HuH-7.5 (cell line): ENCODE measurements around the gene WDPCP.
"Not testable (repeated sequence)": the region's sequence is repeated elsewhere in the genome, so short reads cannot be mapped to it uniquely, and the experiment has no call there.

ENCODE experiments used
- DNase-seq: peaks from one replicate; pipeline ENCODE4 v3.0.0; 2011; ENCODE audit warnings: low spot score

WDPCP gene

DNA sequence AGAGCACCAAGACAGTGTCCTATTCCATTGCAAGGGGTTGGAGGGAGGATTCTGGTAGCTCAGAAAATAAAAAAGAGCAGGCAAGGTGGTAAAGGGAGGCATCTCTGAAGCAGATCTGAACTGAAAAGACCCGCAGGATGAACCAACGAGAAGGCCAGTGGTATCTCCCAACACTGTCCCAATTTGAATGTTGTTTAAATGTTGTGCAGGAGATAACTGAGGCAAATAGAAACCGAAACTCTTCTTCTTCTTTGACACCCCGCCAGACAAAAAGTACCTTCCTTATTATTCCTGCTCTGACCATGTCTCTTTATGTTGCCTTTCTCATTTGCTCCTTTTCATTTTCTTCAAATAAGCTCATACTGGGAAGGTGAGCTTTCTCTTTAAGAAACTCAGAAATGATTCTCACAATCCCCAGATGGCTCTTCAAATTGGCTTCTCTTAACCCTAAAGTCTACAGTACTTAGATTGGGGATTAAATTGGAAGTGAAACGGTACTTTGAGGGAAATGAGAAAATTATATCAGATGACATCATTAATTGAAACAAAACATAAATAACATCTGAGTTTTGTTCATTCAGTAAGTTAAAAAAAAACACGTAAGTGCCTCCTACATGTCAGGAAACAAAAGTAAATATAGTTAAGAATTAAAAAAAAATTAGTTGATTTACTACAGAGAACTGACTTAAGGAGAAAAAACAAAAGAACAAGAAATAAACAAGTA is 143.6 kb downstream of the WDPCP start:
- DNase-seq: no peak

DNA sequence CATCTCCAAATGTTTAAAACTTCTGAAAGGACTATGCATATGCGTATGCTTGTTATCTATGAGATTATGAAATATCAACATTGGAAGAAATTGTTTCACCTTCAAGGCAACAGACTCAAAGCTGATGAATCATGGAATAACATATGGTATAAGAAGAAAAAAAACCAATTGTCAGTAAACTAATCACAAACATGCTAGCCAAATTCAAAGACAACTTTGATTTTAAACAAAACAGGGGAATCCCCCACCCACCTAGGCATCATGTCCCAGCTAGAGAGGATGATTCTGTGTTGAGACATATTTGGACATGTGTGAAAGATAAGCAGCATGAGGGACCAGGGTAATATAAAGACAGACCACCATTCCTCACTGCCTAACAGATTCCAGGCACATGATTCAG is 147.7 kb downstream of the WDPCP start:
- no peak for DNase-seq

DNA sequence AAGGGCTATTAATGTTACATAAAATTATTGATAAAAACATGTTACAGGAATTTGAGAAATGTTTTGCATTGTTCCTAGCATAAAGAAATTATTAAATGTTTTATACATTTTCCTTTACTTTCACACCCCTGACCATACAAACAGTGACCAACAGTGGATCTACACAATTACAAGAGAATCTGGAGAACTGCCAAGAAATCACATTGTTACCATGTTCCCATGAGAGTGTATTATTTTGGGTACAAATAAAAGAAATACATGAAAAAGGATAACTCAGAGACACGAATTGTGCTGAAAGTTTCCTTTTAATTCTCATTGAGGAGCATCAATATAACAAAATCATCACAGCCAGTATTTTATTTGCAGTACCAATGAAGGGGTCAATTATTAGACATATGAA is 150.1 kb downstream of the WDPCP start:
- DNase-seq: no peak

DNA sequence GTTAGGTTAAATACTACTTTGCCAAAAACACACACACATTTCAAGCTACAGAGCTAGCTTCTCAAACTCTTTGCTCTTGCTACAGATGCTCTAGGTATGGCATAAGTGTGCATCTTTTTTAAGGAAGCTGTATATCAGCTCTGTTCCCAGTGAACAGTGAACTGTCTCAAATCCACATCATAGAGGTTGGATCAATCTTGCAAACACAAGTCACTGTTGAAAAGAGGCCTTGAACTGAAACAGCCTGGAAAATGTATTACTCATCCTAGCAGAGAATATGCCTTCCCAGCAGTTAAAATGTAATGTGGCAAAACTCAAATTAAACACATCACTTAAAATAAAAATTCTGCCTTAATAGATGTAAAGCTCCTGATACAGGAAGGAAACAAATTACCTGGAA is 151.8 kb downstream of the WDPCP start:
- no peak for DNase-seq

DNA sequence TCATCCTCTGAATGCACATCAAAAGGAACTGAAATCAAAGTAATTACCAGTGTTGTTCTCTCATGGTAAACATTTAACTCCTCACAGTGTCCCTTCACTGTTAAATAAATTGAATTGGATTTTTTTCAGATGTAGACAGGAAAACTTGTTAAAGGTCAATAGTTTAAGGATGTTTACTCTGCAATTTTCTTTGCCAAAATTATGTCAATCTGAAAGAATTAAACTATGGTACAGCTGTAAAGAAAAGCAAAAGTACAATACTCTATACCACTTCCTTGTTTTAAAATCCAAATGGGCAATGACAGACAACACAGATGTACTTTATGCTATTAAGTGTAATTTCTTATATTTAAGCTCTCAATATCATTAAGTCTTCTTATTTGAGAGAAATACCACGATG is 153.2 kb downstream of the WDPCP start:
- DNase-seq: no peak

DNA sequence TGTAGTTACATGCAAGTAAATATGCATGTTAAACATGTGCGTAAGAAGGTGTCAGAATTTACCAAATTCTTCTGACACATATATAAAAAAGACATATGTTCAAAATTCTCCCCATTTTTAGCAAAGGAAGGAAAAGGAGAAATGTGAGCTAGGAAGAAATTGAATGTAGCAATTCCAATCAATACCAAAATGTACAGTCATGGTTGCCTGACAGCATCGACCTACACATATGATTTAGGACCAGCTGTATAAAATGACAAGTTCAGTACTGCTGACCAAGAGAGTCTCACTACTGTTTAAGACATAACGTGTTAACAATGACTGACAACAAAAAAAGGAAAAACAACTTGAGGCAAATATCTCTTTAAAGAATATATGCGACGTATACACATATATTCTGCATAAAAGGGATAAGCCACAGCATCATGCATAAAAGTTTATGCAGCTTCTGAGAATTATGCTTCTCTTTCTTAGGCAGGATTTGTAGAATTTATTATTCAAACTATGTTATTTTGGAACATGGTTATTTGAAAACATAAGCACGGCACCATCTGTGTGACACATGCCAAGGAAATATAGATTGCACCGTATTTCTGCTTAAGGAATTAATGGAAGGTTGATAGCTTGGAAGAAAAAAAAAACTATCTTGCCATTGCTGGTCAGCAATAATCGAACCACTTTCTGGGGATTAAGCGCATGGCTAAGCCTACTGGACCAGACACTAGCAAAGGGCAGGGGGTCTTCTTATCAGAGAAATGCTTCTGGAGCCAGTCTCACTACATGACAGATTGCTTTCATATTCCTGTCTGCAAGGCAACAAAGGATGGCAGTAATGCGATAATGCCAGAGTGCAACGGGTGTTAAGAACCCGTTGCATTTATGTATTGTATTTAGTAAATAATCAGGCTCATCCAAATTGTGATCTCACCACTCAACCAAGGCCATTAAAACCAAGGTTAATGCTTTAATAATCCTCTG is 154.0 kb downstream of the WDPCP start:
- DNase-seq: no peak

DNA sequence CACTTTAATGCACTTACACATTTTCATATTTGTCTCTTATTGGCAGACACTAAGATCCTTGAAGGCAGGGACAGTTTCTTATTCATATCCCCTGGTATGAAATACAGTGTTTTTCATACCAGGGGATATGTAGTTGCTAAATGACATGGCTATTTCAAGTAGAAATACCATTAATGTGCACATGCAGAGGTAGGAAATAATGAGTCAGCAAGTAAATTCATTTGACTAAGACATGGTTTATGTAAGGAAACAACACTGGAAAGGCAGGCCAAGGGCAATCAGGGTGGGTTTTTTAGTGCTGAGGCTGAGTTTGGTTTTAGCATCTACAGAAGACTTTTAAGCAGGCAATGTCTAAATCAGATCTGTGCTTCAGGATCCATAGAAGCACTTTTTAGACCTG is 155.9 kb downstream of the WDPCP start:
- DNase-seq: no peak

DNA sequence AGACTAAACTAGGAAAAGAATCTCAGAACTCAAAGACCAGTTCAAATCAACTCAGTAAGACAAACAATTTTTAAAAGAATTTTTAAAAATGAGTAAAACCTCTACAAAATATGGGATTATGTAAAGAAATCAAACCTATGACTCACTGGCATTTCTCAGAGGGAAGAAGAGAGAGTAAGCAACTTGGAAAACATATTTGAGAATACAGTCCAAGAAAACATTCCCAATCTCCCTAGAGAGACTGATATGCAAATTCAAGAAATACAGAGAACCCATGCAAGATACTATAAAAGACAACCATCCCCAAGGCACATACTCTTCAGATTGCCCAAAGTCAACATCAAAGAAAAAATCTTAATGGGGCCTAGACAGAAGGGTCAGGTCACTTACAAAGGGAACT is 162.7 kb downstream of the WDPCP start:
- DNase-seq: no peak

DNA sequence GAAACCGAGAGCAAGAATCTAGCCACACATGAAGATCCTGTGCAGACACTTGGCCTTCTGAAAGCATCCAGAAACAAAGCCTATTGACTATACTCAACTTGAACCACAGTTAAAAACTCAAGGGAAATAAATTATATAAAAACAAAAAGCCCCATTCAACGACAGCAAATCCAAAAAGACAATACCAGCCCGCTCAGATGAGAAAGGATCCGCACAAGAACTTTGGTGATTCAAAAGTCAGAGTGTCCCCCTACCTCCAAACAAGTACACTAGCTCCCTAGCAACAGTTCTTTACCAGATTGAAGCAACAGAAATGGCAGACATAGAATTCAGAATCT is 163.2 kb downstream of the WDPCP start:
- DNase-seq: no peak

DNA sequence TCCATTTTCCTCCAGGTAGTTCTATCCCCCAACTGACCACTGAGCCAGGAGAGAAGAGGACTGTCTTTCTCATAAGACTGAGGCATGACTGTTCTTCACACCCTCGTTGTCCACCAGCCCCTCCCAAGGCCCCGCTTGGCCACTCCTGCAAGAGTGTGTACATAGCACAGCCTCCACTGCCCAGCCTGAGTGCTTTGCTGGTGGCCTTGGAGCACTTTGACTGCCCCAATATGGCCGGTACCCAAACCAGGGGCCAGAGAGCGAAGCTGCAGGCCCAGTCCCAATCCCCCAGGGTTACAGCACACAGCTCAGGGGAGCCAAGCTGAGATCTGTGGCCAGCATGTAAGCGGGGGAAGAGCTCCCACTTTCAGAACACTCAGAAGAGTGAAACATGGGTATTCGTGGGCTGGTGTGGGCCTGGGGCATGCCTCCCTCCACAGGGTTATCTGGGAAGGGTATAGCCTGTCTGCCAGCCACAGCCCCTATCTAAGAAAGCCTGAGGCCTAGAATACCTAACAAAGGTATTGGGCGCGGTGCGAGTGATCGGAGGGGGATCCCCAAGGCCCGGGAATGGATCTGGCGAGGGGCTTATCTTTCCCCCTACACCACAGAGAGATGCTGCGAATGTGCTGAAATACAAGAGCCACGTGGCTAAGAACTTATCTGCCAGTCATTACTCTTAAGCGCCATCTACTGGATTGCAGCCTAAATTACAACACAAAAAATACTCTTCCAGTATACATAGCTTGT is 163.8 kb downstream of the WDPCP start:
- peak; percentile 10 for DNase-seq

DNA sequence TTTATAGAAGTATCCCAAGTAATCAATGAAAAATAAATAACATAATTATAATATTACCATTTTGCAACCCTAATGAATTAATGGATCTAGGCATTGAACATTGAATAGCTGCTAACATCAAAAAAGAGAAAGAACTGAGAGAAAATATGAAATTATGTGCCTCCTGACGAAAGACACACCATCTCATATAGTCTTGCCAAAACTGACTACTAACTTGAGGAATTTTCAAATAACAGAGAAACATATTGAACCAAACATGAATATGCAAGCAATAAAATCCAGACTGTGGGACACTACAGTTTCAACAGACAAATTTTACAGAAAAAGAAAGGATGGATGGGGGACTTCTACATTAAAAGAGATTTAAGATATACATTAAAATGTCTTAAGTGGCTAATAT is 165.7 kb downstream of the WDPCP start:
- DNase-seq: no peak

DNA sequence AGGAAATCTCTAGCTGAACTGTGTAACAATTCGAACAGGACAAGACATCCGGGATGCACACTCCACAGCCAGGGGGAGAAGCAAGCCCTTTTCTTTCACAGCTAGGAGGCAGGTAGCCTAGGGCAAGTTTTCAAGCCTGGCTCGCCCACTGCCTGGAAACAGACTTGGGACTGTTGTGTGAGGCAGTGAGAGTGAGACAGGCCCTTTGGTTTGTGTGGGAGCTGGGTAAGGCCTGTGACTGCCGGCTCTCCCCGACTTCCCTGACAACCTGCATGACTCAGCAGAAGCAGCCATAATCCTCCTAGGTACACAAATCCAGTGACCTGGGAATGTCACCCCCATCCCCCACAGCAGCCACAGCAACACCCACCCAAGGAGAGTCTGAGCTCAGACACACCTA is 179.7 kb downstream of the WDPCP start:
- no peak for DNase-seq

DNA sequence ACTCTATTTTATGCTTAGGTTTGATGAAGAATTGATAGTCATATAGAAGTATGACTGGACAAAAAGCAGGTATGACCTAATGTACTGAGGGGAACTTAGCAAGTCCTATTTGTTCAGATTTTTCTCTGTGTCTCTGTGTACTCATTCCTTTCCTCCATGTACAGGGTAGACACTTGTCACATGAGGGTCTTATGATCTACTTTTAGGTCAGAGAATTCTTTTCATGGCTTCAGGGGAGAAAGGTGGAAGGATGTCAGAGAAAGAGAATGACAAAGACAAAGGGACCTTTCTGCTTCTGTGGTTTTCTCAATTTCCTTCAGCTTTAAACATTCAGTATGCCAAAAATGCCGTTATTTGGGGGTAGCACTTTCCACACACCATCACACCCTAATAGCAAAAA is 181.6 kb downstream of the WDPCP start:
- no peak for DNase-seq

DNA sequence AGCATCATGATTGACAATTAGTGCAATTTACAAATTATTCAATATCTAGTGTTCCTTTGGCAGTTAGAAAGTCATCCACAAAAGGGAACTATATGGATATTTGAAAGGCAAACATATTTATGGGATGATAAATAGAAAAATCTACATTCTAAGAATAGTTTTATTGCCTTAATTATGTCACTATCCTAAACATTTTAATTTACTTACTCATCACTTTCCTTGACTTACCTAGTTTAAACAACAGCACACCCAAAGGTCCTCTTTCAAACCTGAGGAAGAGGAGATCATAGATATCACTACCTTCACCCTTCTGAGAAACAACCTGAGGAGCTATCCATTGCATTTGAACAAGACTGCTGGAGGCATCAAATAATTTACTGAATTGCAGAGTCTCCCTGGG is 184.5 kb downstream of the WDPCP start:
- no peak for DNase-seq

DNA sequence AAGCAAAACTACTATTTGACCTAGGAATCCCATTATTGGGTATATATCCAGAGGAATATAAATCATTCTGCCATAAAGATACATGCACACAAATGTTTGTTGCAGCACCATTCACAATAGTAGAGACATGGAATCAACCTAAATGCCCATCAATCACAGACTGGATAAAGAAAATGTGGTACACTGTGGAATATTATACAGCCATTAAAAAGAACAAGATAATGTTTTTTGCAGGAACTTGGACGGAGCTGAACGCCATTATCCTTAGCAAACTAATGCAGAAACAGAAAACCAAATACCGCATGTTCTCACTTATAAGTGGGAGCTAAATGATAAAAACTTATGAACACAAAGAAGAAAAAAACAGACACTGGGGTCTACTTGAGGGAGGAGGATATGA is 185.4 kb downstream of the WDPCP start:
- DNase-seq: not testable (repeated sequence)

DNA sequence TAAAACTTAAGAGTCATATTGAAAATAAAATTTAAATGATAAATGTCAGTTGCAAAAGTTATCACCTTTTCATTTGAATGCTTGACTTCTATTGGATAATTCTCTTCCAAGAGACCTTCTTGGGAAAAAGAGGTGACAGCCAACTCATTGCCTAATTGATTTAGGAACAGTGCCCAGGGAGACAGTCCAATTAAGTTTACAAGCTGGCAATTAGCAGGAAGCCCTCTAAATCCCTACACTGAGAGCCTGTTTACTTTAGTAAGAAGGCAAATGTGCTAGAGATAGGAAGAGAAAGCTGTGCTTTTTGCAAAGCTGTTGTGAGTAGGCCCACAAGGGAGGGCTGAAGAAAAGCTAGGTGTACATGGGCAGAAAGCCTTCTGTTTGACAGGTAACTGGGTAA is 189.1 kb downstream of the WDPCP start:
- DNase-seq: no peak

DNA sequence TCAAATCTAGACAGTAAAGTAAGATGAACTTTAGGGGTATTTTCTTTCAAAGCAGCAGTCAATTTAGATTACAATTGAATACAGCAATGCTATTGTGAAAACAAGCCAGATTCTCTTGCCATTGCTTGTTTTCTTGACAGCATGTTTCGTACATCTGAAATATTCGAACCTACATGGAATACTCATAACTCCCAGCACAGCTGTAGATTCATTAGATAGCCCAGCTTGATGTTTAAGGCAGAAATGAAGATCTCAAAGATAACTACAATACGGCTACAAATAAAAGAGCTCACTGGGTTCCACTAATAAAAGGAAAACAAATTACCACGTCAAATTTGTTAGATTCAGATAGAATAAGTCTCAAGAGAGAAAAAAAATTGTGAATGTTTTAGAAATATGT is 208.8 kb downstream of the WDPCP start:
- no peak for DNase-seq

DNA sequence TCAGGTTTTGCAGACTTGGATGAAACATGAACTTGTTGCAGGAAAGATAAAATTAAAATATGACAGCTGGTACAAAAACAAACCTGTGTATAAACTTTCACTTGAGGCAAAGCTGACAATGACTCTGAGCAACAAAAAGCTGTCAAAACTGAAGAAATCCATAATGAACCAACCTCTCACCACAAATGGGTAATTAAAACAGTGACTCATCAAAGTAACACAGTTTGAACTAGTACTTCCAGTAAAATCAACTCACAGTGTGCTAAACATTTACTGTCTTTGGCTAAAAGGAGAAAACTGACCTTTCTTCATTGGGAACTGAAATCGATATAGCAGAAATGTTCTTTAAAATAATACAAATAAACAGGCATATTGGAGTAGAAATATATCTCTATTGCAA is 209.7 kb downstream of the WDPCP start:
- no peak for DNase-seq

DNA sequence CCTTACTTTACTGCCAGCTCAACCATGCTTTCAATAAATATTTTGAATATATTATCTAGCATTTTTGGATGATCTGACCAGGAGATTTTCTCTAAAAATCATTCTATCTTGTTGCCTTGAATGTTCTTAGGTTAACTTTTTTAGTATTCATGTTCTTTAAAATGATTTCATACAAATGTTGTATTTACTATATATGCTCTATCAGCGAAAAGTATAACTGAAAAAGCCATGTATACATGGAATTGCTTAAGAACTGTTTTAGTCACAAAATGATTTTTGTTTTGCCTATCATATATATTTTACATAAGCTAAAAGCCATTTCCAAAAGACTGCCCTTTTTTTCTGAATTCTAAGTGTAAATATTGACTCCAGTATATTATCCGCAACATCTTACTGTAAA is 213.9 kb downstream of the WDPCP start:
- DNase-seq: no peak

DNA sequence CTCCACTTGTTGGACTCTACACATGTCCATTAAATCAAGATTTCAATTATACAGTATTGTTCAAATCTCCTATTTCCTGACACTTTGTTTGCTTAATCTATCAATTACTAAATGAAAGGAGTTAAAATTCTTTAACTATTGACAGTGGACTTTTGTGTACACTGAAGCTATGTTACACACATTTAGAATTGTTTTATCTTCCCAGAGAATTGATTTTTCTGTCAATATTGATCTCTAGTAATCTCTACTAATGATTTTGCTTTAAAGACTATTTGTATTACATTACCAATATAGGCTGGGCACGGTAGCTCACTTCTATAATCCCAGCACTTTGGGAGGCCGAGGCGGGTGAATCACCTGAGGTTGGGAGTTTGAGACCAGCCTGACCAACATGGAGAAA is 215.7 kb downstream of the WDPCP start:
- DNase-seq: no peak

DNA sequence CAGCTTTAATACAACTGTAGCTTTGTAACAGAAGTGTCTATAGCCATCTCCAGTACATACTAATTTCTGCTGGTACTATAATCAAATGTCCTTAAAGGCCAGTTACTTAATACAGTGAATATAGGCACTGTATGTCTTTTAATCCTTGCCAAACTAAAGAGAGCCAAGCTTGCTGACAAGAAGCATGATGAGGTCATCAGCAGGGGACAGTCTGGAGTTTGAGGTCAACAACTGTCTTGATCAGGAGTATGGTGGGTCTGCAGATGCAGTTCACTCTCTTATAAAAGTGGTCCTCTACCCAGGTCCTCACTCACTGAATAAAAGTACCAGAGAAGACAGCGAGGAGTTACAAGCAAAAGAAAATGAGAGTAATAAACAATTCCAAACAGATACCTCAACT is 219.1 kb downstream of the WDPCP start:
- no peak for DNase-seq

DNA sequence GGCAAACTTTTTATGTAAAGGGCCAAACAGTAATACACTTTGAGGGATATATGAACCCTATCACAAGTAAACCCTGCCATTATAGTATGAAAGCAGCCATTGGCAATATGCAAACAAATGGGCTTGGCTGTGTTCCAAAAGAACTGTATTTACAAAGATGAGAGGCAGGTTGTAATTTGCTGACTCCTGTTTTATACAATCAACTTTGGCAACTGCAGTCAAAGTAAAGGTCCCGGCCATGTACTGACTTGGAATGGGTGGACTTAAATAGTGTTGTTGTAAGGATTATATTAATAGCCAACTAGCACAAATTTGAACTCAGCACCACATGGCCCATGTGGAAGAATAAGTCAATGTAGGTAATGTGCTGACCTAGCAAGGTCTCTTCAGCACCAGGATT is 223.4 kb downstream of the WDPCP start:
- DNase-seq: no peak

DNA sequence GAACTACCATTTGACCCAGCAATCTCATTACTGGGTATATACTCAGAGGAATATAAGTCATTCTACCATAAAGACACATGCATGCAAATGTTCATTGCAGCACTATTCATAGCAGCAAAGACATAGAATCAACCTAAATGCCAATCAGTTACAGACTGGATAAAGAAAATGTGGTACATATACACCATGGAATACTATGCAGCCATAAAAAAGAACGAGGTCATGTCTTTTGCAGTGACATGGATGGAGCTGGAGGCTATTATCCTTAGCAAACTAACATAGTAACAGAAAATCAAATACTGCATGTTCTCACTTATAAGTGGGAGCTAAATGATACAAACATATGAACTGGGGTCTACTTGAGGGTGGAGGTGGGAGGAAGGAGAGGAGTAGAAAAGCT is 230.6 kb downstream of the WDPCP start:
- DNase-seq: not testable (repeated sequence)
